22Rv1 (cell line): ENCODE data around the gene NPEPPS.
"Not testable (repeated sequence)": the region's sequence is repeated elsewhere in the genome, so short reads cannot be mapped to it uniquely, and the experiment has no call there.

Experiments used
- CTCF ChIP-seq: fragments of 450-650 bp; IDR thresholded peaks from 2 replicates; pipeline ENCODE4 v1.5.1; 2017; ENCODE audit warnings: mild to moderate bottlenecking
- ZFX ChIP-seq: fragments of 450-650 bp; IDR thresholded peaks from 2 replicates; pipeline ENCODE4 v1.6.1; 2017; ENCODE audit warnings: antibody characterized with exemption, borderline replicate concordance

GRCh38 chr17:47530557-47531232, at the start of gene NPEPPS:
- not testable (repeated sequence) for TF ChIP-seq CTCF, ZFX
